ENCODE data around the gene ATG16L2.
A peak's percentile ranks its signal among the peaks of the same experiment; 100 is the strongest.
"Not testable (repeated sequence)": the region's sequence is repeated elsewhere in the genome, so short reads cannot be mapped to it uniquely, and the experiment has no call there.

Gene ATG16L2

DNA sequence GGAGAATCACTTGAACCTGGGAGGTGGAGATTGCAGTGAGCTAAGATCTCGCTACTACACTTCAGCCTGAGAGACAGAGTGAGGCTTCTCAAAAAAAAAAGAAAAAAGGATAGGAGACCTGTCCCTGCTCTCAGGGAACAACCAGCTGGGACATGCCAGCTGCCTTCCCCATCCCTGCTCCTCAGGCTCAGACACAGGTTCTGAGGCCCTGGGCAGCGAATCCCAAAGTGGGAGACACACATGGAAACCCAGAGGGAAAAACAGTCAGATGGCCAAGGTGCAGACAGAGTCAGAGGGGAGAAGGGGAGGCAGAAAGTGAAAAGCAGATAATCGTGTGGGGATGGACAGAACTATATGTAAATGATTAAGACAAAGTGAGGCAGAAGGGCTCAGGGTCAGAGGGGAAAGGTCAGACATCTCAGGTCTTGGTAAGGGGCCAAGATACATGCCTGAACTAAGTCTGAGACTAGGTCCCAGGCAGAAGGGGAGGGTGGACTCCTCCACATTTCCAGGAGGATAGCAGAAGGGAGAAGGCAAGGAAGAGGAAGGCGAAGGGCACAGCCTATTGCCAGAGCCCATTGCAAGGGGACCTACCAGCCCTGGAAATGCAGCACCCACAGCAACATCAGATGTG is 34.6 kb upstream of the ATG16L2 start:
- no peak for DNase-seq (ENCODE audit: low read depth)

DNA sequence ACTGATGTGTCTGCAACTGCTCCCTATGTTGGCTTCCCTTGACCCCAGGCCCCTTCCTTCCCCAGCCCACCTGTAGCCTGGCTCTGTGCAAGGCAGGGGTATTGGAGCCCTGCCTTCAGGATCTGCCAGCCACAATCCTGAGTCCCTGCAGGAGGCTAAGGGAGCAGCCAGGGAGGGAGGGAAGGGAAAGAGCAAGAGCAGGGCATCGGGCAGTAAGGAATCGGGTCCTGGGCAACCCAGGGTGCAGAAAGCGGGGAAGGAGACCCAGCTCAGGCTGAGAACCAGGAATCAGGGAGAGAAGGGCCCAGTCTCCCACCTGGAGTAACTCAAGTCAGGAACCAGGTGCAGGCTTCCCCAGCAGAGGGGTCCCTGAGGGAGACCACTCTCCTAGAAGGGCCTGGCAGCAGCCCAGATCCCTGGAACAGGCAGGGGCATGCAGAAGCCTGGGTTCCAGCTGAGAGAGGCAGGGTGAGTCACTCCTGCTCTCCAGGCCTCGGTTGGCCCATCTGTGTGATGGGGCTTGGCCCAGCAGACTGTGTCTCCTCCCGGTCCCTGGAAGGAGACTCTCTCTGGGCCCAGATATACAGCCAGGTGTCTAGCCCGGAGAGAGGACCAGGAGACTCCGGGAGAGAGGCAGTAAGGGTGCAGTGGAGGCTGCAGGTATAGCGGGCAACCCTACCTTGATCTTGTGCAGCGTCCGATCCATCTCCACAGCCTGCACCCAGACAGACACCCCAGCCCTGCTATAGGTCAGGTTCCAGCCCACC is 33.7 kb upstream of the ATG16L2 start:
- DNase-seq (ENCODE audit: low read depth): no peak

DNA sequence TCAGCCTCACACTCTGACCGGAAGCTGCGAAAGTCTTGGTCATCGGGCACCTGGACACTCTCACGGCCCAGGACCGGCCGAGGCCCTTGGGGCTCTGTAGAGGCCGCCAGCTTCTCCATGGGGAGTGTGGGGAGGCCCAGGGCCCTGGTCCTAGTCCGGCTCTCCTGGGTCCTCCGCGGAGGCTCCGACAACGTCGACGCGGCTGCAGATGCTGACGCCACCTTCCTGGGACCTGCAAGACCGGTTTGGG is 33.2 kb upstream of the ATG16L2 start:
- no peak for DNase-seq (ENCODE audit: low read depth)

DNA sequence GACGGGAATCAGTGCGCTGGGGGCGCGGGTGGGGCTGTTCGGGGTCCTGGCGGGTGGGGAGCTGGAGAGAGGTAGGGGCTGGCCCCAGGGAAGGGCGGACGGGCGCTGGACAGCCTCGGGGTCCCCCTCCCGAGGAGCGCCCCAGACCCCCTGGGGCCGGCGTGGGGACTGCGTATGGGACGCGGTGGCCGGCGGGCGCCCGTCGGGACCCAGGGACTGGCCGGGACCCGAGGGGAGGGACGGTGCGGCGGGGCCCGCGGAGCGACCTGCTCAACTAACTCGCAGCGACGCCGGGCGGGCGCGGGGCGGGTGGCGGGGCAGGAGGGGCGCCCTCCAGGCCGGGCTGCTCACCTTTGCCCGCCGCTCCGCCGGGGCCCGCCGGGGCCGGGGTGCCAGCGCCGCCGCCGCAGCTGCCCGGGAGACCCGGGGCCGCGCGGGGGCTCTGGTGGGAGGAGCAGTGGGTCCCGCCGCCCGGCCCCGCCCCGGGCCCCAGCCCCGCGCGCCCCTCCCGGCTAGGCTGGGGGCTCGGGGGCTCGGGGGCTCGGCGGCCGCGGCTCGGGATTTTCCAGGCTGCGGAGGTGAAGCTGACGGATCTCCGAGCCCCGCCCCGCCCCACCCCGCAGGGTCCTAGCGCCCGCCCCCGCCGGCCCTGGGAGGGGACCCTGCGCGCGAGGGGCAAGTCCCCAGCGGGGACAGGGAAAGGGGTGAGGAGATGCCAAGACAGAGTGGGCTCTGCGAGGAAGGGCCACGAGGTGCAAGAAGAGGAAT is 32.7 kb upstream of the ATG16L2 start:
- peak; percentile 22 for DNase-seq (ENCODE audit: low read depth)

DNA sequence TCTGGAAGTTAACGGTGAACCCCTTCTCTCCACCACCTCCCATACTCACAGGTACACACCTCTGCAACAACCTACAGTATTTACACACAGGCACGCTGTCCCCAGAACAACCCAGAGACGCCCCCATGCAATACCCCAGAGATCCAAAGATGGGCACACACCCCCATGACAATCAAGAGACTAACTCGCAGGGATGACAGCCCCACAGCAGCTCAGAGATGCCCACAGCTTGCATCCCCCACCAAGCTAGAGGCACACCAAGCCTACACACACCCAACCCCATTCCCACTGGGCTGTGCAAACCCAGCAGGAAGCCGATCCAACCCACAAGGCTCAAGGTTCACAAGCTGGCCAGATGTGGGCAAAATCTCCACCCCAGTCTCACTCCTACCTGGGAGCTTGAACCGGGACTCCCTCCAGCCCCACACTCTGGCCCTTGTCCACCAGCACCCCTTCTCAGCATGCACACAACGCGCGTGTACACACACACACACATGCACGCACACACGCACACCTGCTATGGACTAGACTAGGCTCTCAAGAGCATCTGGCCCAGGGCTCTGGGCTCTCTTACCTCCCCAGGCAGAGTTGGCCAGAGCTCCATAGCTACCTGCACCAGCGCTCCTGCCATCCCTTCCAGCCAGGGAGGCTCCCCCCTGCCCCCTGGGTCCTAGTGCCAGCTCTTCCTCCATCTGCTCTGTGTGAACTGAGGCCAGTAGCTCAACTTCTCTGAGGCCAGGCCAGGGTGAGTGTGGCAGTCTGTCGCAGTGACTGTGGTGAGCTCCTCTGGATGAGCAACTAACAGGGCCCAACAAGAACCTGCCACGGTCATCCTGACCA is 31.9 kb upstream of the ATG16L2 start:
- no peak for DNase-seq (ENCODE audit: low read depth)

DNA sequence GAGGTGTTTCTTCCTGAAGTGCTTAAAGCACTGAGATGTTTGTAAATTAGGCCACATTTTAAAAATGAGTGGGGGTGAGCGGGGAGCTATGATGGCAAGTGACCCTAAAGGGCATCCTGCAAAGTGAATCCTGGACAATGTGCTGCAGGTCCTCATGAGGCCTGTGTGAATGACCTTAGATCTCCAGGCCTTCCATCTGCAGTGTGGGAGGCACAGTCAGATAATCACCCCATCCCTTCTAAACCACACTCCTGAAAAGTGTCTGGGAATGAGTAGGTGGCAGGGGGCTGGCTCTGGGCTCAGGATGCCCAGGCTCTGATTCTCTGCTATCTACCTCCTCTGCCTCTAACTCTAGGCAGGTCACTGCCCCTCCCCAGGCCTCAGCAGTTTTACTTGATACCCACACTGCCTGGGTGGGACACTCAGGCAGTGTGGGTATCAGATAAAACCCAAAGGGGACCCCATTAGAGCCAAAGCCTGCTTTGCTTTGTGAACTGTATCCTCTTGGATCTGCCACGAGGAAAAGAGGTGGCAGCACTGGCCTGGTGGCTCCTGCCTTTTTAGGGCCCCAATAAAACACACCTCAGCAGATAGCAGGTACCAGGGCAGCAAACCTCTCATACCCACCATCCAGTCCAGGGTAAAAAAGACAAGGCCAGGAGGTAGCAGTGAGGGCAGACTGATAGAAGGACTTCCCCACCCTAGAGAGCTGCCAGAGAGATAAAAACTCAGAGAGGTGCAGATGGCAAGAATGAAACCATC is 30.9 kb upstream of the ATG16L2 start:
- DNase-seq (ENCODE audit: low read depth): no peak

DNA sequence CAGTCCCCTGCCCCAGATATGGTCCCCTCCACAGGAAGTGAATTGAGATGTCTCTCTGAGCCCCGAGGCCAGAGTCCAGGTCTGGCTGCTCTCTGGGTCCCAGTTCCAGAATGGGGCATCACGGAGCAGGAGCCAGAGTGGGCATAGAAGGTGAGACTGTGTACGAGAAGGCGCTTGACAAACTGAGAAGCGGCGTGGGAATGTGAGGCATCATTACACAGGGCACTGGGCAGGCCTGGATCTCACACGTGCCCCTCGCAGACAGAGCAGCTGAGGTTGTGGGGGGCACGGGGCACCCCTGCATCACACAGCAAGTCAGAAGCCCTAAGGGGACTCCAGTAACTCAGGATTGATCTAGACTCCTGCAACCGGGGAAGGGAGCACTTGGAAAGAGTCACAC is 29.5 kb upstream of the ATG16L2 start:
- no peak for DNase-seq (ENCODE audit: low read depth)

DNA sequence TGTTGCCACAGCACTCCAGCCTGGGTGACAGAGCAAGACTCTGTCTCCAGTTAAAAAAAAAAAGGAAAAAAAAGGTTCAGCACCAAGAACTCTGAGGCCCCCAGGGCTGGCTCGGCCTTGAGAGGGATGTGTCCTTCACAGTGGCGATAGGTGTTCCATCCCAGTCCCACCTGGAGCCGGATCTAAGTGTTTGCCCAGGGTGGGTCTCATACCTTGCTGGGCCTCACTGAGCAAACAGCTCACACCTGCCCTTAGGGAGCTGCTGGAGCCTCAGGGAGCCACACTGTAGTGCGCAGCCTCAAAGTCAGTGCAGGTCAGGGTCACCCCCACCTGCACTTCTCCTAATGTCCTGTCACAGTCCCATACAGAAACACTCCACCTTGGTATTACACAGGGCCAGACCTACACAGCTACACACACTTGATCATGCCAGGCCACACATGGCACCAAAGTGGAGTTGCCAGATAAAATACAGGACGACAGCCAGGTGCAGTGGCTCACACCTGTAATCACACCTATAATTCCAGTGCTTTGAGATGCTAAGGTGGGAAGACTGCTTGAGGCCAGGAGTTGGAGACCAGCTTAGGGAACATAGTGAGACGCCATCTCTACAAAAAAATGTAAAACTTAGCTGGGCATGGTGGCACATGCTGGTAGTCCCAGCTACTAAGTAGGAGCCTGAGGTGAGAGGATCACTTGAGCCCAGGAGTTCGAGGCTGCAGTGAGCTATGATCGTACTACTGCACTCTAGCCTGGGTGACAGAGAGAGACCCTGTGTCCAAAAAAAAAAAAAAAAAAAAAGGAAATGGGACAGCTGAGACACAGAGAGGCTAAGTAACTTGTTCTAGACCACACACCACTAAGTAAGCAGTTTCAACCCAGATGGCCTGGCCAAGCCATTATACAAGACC is 27.7 kb upstream of the ATG16L2 start:
- no peak for DNase-seq (ENCODE audit: low read depth)

DNA sequence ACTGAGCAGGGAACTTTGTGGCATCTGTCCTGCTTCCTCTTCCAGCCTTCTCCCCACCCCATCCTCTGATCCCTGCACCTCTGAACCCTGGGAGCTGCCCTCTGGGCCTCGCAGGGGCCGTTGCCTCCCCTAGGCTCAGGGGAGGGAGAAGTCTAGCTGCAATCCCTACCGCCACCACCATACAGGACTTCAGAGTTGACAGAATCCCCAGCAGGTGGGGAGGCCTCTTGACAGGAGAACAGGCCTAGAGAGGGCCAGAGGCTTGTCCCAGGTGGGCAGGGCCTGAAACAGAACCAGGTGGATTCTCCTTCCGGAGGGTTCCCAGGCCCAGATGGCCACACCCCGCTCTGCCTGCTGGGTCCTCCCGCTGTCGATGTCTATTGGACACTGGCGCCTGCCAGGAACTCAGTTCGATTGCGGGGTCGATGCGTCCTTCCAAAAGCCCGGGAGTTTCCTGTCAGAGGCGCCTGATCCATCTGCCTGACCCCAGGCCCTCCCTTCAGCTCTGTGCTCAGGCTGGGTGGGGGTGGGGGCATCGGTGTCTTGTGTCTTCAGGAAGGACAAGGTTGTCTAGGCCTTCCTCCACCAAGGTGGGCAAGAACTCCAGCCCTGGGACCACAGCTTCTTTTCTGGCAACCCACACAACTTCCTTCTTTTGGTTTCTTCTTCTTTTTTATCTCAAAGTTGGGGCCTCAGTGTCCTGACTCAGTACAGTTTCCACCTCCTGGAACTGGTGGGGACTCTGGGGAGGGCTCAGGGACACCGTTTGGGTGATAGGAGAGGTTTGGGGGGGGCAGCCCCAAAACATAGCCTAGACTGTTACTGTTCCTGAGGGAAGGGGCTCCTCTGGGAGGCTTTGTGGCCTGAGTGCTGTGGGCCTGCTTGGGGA is 26.8 kb upstream of the ATG16L2 start:
- DNase-seq (ENCODE audit: low read depth): peak; percentile 18

DNA sequence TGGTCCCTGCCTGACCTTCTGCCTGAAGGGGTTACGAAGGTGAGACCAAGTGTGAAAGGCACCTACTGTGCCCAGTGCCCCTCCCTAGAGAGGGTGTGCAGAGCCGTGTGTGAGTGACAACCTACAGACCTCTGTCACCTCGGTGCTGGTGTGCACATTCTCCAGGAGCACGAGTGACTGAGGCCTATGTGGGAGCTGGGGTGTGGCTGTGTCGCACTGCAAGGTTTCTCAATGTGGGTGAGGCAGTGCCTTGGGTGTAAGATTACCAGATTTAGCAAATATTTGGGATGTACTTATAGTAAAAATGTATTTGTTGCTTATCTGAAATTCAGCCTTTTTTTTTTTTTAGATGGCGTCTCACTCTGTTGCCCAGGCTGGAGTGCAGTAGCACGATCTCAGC is 26.0 kb upstream of the ATG16L2 start:
- no peak for DNase-seq (ENCODE audit: low read depth)

DNA sequence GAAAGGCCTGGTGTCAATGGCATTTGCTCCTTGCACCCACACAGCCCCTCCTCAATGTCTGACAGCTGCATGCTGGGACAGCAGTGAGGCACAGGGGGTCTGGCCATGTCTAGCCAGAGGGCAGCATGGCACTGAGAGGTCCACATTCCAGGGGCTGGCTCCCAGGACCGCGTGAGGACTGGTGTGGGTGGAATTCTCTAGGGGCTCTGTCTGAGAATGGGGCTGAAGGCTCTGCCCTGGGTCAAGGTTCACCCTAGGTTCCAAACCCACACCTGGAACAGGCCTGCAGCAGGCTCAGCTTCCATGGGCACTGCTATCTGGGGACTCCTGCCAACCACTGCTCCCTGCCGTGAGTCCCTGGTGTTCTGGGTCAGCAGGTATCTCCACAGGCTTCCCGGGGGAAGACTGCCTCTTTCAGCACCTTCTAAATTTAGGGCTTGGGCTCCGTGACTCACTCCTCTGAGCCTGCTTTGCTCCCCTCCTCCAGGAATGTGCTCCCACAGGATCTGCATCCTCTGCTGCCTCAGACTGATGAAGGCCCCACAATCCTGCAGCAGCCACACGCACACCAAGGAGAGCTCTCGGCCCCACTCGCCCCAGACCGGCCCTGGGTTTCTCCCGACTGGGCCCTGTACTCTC is 24.6 kb upstream of the ATG16L2 start:
- peak; percentile 35 for DNase-seq (ENCODE audit: low read depth)

DNA sequence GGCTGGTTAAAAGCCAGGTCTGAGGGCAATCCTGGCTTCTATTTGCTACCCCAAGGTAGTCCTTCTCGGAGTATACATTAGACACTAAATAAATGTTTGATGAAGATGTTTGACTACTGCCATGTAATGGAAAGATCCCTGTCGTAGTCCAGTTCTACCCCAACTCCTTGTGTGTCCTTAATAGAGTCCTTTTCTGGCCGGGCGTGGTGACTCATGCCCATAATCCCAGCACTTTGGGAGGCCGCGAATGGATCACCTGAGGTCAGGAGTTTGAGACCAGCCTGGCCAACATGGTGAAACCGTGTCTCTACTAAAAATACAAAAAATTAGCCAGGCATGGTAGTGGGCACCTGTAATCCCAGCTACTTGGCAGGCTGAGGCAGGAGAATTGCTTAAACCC is 23.0 kb upstream of the ATG16L2 start:
- not testable (repeated sequence) for DNase-seq (ENCODE audit: low read depth)

DNA sequence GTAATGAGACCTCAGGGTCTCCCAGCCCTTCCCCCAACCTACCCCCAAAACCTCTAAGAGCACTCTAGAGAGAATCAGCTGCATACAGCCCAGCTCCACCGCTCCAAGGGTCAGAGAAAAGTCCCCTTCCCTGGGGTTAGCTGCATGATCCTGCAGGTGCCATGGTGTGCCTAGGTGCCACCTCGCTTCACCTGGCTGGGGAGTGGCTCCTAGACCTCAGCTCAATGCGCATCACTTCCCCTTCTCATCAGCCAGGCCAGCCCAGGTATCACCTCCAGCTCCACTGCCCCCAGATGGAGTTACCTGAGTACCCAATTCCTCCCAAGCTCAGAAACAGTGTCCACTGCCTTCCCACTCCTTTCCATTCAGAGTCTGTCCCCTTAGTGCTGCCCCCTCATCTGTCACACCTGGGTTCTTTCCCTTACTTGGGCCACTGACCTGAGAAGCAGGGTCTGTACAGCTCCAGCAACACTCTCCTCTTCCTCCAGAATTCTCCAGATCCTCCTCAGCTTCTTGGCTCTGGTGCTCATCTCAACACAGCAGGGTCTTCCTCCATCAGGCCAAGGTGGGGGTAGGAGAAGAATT is 21.7 kb upstream of the ATG16L2 start:
- no peak for DNase-seq (ENCODE audit: low read depth)

DNA sequence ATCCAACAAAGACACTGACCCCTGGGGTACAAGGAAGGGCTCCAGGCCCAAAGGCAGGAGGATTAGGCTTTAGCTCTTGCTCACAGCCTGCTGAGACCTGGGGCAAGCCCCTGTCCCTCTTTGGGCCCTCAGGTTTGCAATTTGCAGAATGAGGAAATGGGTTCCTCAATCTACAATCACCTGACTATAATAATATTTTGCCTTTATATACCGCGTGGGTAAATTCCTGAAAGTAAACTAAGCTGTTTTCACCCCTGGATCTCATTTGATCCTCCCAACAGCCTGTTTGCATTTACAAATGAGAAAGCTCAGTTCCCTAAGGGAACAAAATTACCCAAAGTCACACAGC is 21.2 kb upstream of the ATG16L2 start:
- DNase-seq (ENCODE audit: low read depth): no peak

DNA sequence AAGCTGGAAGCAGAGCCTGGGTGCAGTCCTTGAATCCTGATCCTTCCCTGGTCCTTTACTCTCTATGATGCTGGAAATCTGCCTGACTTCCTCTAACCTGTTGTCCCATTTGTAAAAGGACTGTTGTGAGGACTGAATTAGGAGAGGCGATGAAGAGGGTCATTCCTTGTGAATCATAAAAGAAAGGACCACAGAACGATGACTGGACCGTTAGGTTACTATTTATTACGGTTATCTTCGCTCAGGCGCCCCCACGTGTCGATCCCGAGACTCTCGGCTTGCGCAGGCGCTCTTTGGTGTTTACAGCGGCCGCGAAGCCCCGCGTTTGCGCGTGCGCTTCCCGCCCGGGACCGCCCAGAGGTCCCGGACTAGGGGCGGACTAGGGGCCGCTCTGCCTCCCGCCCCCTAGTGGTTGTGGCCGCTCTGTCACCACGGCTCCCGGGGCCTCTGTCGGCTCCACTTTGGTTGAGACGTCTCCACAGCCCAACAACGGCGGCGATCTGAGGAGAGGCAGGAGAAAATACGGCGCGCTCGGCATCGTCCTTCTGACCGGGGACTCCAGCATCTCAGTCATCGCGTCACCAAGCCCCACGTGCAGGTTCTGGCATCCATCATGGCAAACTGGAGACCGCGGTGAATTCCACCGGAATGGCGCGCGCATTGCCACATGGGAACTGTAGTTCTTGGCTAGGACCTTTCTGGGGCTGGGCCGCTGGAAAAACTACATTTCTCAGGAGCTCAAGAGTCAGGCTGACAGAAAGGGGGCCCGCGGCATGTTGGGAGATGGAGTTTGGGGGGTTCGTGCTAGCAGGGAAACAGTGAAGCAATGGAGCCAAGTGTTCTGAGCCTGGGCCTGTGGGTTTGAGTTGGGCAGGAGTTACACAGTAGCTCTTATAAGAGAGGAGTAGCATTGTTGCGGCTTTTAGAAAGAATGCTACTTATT is 20.5 kb upstream of the ATG16L2 start, which contains the start of gene STARD10:
STARD10 (minus strand) TSS at position 623 of the 943 bp plus-strand sequence. CDS start 12,866 bp downstream, outside the sequence.
- DNase-seq (ENCODE audit: low read depth): peak; percentile 97

DNA sequence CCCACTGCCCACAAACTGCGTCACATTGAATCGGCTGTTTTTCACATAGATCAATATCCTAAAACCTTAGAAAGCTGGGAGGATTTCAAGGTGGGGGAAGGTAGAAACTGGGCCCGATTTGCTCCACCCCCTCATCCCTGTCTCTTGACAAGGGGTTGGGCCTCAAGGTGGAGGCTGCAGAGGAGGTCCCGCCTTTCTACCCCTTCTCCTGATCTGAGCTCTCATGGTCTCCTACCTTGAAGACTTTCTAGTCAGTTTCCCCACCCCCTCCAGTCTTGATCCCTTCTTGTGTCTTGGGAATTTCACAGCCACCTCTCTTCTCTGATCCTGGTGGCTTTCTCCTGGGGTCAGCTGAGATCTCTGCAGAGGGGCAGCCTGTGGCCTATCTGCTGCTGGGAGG is 15.8 kb upstream of the ATG16L2 start:
- DNase-seq (ENCODE audit: low read depth): no peak

DNA sequence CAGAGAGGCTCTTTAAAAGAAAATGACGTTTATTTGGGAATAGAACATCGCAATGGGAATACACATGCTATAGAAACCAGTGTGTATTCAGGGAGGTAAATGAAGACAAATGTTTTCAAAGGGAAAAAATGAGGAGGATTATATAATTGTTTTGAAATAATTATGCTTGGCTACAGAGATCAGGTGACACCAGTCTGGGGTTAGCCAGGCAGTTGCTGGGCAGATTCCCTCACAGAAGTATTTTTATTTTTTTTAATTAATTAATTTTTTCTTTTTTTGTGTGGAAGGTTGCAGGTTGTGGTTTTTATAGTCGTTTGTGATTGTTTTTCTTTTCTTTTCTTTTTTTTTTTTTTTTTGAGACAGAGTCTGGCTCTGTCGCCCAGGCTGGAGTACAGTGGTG is 14.8 kb upstream of the ATG16L2 start:
- DNase-seq (ENCODE audit: low read depth): no peak

DNA sequence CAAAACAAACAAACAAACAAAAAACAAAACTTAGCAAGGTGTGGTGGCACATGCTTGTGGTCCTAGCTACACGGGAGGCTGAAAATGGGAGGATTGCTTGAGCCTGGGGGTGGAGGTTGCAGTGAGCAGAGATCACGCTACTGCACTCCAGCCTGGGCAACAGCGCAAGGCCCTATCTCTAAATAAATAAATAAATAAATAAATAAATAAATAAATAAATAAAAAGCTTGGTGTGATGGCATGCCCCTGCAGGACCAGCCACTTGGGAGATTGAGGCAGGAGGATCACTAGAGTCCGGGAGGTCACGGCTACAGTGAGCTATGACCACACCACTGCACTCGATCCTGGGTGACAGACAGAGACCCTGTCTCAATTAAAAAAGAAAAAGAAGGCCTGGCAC is 11.4 kb upstream of the ATG16L2 start:
- DNase-seq (ENCODE audit: low read depth): no peak

All from ELR (cell line).